ENCODE results near the gene ICE2.

GRCh38 chr15:60396560-60396957 lies 82.4 kb downstream of the ICE2 start:
- TF ChIP-seq CTCF (conservative IDR thresholded peaks at IDR 0.05; ENCODE audit: low read depth, low read length) (no peak), MXI1 (IDR thresholded peaks at IDR 0.05; ENCODE audit: borderline replicate concordance, low read depth, low read length) (no peak), POLR2A (IDR thresholded peaks at IDR 0.05; ENCODE audit: low read depth, low read length) (no peak)

All from IMR-90 (cell line).